KMS-11 (cell line): ENCODE measurements around the gene FAM131B.

ENCODE experiments used
- H2AFZ ChIP-seq: fragments of 200-600 bp; sonication (generic); 2 replicates; pipeline ENCODE4 v1.6.1; 2016; ENCODE audit warnings: antibody characterized with exemption, mixed run types, low read depth
- H3K27ac ChIP-seq: fragments of 200-600 bp; sonication (generic); 2 replicates; pipeline ENCODE4 v1.6.1; 2016; ENCODE audit warnings: mild to moderate bottlenecking, mixed run types
- H3K27me3 ChIP-seq: fragments of 200-600 bp; sonication (generic); 2 replicates; pipeline ENCODE4 v1.6.1; 2017; ENCODE audit warnings: mild to moderate bottlenecking, low read depth, mixed run types, moderate library complexity; ENCODE audit not compliant: insufficient read depth
- H3K36me3 ChIP-seq: fragments of 200-600 bp; sonication (generic); 2 replicates; pipeline ENCODE4 v1.6.1; 2017; ENCODE audit warnings: mild to moderate bottlenecking, mixed run types; ENCODE audit not compliant: insufficient read depth
- H3K4me1 ChIP-seq: fragments of 200-600 bp; sonication (generic); 2 replicates; pipeline ENCODE4 v1.6.1; 2016; ENCODE audit warnings: mild to moderate bottlenecking, low read depth, mixed run types; ENCODE audit not compliant: poor library complexity, severe bottlenecking
- H3K4me2 ChIP-seq: fragments of 200-600 bp; sonication (generic); 2 replicates; pipeline ENCODE4 v1.7.0; 2016; ENCODE audit warnings: mild to moderate bottlenecking, mixed run types
- H3K4me3 ChIP-seq: fragments of 200-600 bp; sonication (generic); IDR thresholded peaks from 2 replicates; pipeline ENCODE4 v1.6.1; 2017; ENCODE audit warnings: low read depth, low read length, mixed read lengths; ENCODE audit not compliant: insufficient read depth
- H3K79me2 ChIP-seq: fragments of 200-600 bp; sonication (generic); 2 replicates; pipeline ENCODE4 v1.6.1; 2016; ENCODE audit warnings: low read depth, mixed run types; ENCODE audit not compliant: insufficient read depth
- H3K9ac ChIP-seq: fragments of 200-600 bp; sonication (generic); 2 replicates; pipeline ENCODE4 v1.6.1; 2016; ENCODE audit warnings: mild to moderate bottlenecking, mixed run types
- H4K20me1 ChIP-seq: fragments of 200-600 bp; sonication (generic); 2 replicates; pipeline ENCODE4 v1.6.1; 2016; ENCODE audit warnings: mild to moderate bottlenecking, mixed run types; ENCODE audit not compliant: insufficient read depth
- CTCF ChIP-seq: fragments of 200-600 bp; sonication (generic); conservative IDR thresholded peaks from 2 replicates; pipeline ENCODE4 v1.6.1; 2017; ENCODE audit warnings: low read depth, mild to moderate bottlenecking, antibody characterized with exemption, low read length, moderate library complexity, mixed read lengths

FAM131B gene

GRCh38 chr7:143382126-143382790 is 19.7 kb upstream of the FAM131B start:
- H3K4me2 ChIP-seq, result peak overlapping the region; percentile 79
- H2AFZ ChIP-seq, result no peak overlapping the region
- H4K20me1 ChIP-seq, result no peaks in the 10 kb centered on the region
- peak overlapping the region; percentile 80; the same call in 1 of the 2 replicates for H3K9ac ChIP-seq
- no peaks in the 10 kb centered on the region for H3K36me3 ChIP-seq
- no peak overlapping the region for H3K27ac ChIP-seq
- no peak for TF ChIP-seq CTCF
- H3K27me3 ChIP-seq, result no peaks in the 10 kb centered on the region
- H3K4me1 ChIP-seq, result peaks cover 12% of the 10 kb centered on the region
- H3K79me2 ChIP-seq, result no peaks in the 10 kb centered on the region; the same call in 1 of the 2 replicates
- H3K4me3 ChIP-seq, result no peak overlapping the region

- H3K36me3 ChIP-seq, result no peaks in the 10 kb centered on the region
- H3K27ac ChIP-seq, result peak overlapping the region; percentile 56; the same call in 1 of the 2 replicates
- peak overlapping the region; percentile 80 for H3K9ac ChIP-seq
- no peak overlapping the region for H3K4me3 ChIP-seq
- H3K4me2 ChIP-seq, result peak overlapping the region; percentile 79
- no peak for TF ChIP-seq CTCF
- H3K27me3 ChIP-seq, result no peaks in the 10 kb centered on the region
- H2AFZ ChIP-seq, result peak overlapping the region; percentile 99
- peaks cover 12% of the 10 kb centered on the region for H3K4me1 ChIP-seq
- no peaks in the 10 kb centered on the region for H4K20me1 ChIP-seq
- H3K79me2 ChIP-seq, result no peaks in the 10 kb centered on the region; the same call in 1 of the 2 replicates
Observed at GRCh38 chr7:143381427-143382125, 19.1 kb upstream of the FAM131B start.

GRCh38 chr7:143380646-143381426 is 18.3 kb upstream of the FAM131B start, which contains the start of gene ZYX:
ZYX (plus strand) TSS chr7:143381345; CDS start chr7:143381572, 227 bp downstream.
- H2AFZ ChIP-seq, result peak within 1 kb of the TSS; percentile 99
- no peaks in the 10 kb centered on the region for H3K36me3 ChIP-seq
- H3K27ac ChIP-seq, result peak within 1 kb of the TSS; percentile 56
- peaks cover 12% of the 10 kb centered on the region for H3K4me1 ChIP-seq
- H3K4me3 ChIP-seq, result no peak within 1 kb of the TSS
- H3K27me3 ChIP-seq, result no peaks in the 10 kb centered on the region
- H3K9ac ChIP-seq, result peak within 1 kb of the TSS; percentile 80
- no peak for TF ChIP-seq CTCF
- H4K20me1 ChIP-seq, result no peaks in the 10 kb centered on the region
- H3K79me2 ChIP-seq, result no peaks in the 10 kb centered on the region; the same call in 1 of the 2 replicates
- H3K4me2 ChIP-seq, result peak within 1 kb of the TSS; percentile 79

- Histone ChIP-seq H3K4me2 (peak overlapping the region; percentile 54; the same call in 1 of the 2 replicates), H3K79me2 (no peaks in the 10 kb centered on the region; the same call in 1 of the 2 replicates), H3K27ac (peak overlapping the region; percentile 56), H4K20me1 (no peaks in the 10 kb centered on the region), H2AFZ (peak overlapping the region; percentile 99), H3K4me1 (peaks cover 12% of the 10 kb centered on the region), H3K9ac (peak overlapping the region; percentile 80), H3K27me3 (no peaks in the 10 kb centered on the region), H3K4me3 (no peak overlapping the region), H3K36me3 (no peaks in the 10 kb centered on the region)
- TF ChIP-seq CTCF, result peak; percentile 95
Observed at GRCh38 chr7:143380260-143380645, 17.7 kb upstream of the FAM131B start.
